ENCODE results near the gene CCDC51. TPM values are rescaled to one million over a fixed set of nuclear protein-coding genes. Genes with fewer than 3 reads are reported as not detected.
"Not testable (repeated sequence)": the region's sequence is repeated elsewhere in the genome, so short reads cannot be mapped to it uniquely, and the experiment has no call there.

Gene CCDC51
- total and polyA plus RNA-seq, 9 of the 15 experiments (the other 6 are each of a cell fraction or from before 2014, with no cell fraction given), result 6.5 to 18.6 (median 15.7) TPM

GRCh38 chr3:48474031-48474430, 34.1 kb upstream of the CCDC51 start:
- in situ Hi-C loops (cut with MboI); CTCF ChIA-PET (ENCODE audit: low intra/inter-chr PET ratio); H3K27me3 ChIP-seq (ENCODE audit: control insufficient read depth in 2 of 2, insufficient read depth in 2 of 2, low read length in 2 of 2); H3K27ac ChIP-seq (ENCODE audit: extremely low read depth, low read depth, low read length); intact Hi-C loops (cut with micrococcal nuclease); H3K4me2 ChIP-seq (ENCODE audit: insufficient read depth, low read length); H3K9me3 ChIP-seq (replicated peaks; ENCODE audit: control insufficient read depth, insufficient read depth, low read depth, low read length); H3K9ac ChIP-seq (ENCODE audit: insufficient read depth in 1 of 2, low read depth in 2 of 2, low read length in 2 of 2); H4K20me1 ChIP-seq (replicated peaks; ENCODE audit: control insufficient read depth, insufficient read depth, low read length); H2AFZ ChIP-seq (ENCODE audit: low read depth, low read length); FAIRE-seq; BruUV-seq (replicated peaks); ATAC-seq; H3K36me3 ChIP-seq (ENCODE audit: control insufficient read depth, insufficient read depth, low read length); DNase-seq (ENCODE audit: extremely low read depth in 1 of 4, low spot score in 3 of 4); H3K4me3 ChIP-seq; H3K9me1 ChIP-seq (ENCODE audit: control insufficient read depth, insufficient read depth, low read length): not testable (repeated sequence)
- 100% methylated on average over 4 of the region's 4 CpGs for WGBS (ENCODE audit: insufficient coverage, low coverage, missing lambda C conversion rate)
- peak; percentile 92 for TF ChIP-seq ZNF121 (CRISPR knock-in tag; conservative IDR thresholded peaks at IDR 0.05)
- POLR2A ChIA-PET, result interaction anchor here (0.7 to 2.5 kb wide), 4 partner anchors 27 to 84 kb away, joined by 3 to 6 read pairs (median 4); no protein-coding TSS in a partner anchor
- Histone ChIP-seq H3K4me1 (replicated peaks in 1 of 2; ENCODE audit: control insufficient read depth in 2 of 2, insufficient read depth in 2 of 2, low read length in 2 of 2) (peaks cover 5 to 35% of the 10 kb centered on the region in 2 experiments; a peak in 4 of 5 replicates), H3K79me2 (ENCODE audit: control insufficient read depth, insufficient read depth, low read length) (peaks cover 24% of the 10 kb centered on the region)

- no peak overlapping the region for H3K4me3 ChIP-seq
- H3K79me2 ChIP-seq (ENCODE audit: control insufficient read depth, insufficient read depth, low read length), result peaks cover 24% of the 10 kb centered on the region
- ChIA-PET CTCF (ENCODE audit: low intra/inter-chr PET ratio) (no interaction called here), POLR2A (interaction anchor here (0.6 to 2.5 kb wide), 10 partner anchors 12 to 179 kb away, joined by 3 to 7 read pairs (median 5); partner anchors contain the start of genes ATRIP, CCDC51, SLC26A6 and TMA7)
- FAIRE-seq (no peak), ATAC-seq (no peak), DNase-seq (ENCODE audit: extremely low read depth in 1 of 4, low spot score in 3 of 4) (no peak)
- WGBS (ENCODE audit: insufficient coverage, low coverage, missing lambda C conversion rate), result 72% methylated on average over 5 of the region's 5 CpGs
- H3K9me1 ChIP-seq (ENCODE audit: control insufficient read depth, insufficient read depth, low read length), result no peaks in the 10 kb centered on the region
- H3K36me3 ChIP-seq (ENCODE audit: control insufficient read depth, insufficient read depth, low read length), result peaks cover 13% of the 10 kb centered on the region; the same call in 1 of the 3 replicates
- peak overlapping the region; percentile 90 to 94 for H3K9ac ChIP-seq (ENCODE audit: insufficient read depth in 1 of 2, low read depth in 2 of 2, low read length in 2 of 2)
- no peaks in the 10 kb centered on the region for H3K9me3 ChIP-seq (replicated peaks; ENCODE audit: control insufficient read depth, insufficient read depth, low read depth, low read length)
- TF ChIP-seq HDAC1 (IDR thresholded peaks at IDR 0.05) (0 out of 4 replicates have a peak, but pooled peaks of 1 of the 2 experiments have one; percentile 8), SMARCA5 (IDR thresholded peaks at IDR 0.05) (0 out of 2 replicates have a peak, but pooled peaks have one; percentile 1), TFAP4 (CRISPR knock-in tag; IDR thresholded peaks at IDR 0.05; ENCODE audit: borderline replicate concordance) (0 out of 2 replicates have a peak, but pooled peaks have one; percentile 0), IRF1 (CRISPR knock-in tag; IDR thresholded peaks at IDR 0.05; ENCODE audit: borderline replicate concordance) (no peak), FOS (IDR thresholded peaks at IDR 0.05; ENCODE audit: extremely low read depth, insufficient read length) (no peak)
- intact Hi-C loops (cut with micrococcal nuclease), result loop anchor here (2.0 kb wide), 1 partner anchor 33 kb away; no protein-coding TSS in a partner anchor
- in situ Hi-C loops (cut with MboI), result no loop called here
- H3K27me3 ChIP-seq (ENCODE audit: control insufficient read depth in 2 of 2, insufficient read depth in 2 of 2, low read length in 2 of 2), result no peaks in the 10 kb centered on the region
- H4K20me1 ChIP-seq (replicated peaks; ENCODE audit: control insufficient read depth, insufficient read depth, low read length), result no peaks in the 10 kb centered on the region
- BruUV-seq (replicated peaks), result no TSS peak
- H2AFZ ChIP-seq (ENCODE audit: low read depth, low read length), result peak overlapping the region; percentile 99
- H3K4me2 ChIP-seq (ENCODE audit: insufficient read depth, low read length), result peak overlapping the region; percentile 94
- H3K4me1 ChIP-seq (replicated peaks in 1 of 2; ENCODE audit: control insufficient read depth in 2 of 2, insufficient read depth in 2 of 2, low read length in 2 of 2), result peaks cover 5 to 38% of the 10 kb centered on the region in 2 experiments; a peak in 4 of 5 replicates
- peak overlapping the region; percentile 99 for H3K27ac ChIP-seq (ENCODE audit: extremely low read depth, low read depth, low read length)
Measured at GRCh38 chr3:48473617-48473952, 33.7 kb upstream of the CCDC51 start.

Measured in K562 (cell line).